ENCODE data around the gene LIPK.

DNA sequence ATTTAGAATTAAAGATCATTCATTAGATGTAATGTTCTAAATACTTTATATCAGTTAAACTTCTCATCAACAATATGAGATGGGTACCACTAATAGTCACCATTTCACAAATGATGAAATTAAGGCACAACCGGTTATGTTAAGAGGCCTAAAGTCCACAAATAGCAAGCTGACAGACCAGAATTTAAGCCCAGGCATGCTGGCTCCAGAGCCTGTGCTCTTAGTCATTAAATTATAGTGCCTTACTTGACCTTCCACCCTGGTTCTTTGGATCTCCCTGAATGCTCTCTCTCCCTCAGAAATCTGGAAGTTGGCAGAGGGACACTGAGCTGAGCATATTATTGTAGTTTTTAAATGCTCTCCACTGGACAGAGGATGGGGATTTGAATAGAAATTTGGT, 57.4 kb downstream of the LIPK start:
- TF ChIP-seq, protein P1, sequence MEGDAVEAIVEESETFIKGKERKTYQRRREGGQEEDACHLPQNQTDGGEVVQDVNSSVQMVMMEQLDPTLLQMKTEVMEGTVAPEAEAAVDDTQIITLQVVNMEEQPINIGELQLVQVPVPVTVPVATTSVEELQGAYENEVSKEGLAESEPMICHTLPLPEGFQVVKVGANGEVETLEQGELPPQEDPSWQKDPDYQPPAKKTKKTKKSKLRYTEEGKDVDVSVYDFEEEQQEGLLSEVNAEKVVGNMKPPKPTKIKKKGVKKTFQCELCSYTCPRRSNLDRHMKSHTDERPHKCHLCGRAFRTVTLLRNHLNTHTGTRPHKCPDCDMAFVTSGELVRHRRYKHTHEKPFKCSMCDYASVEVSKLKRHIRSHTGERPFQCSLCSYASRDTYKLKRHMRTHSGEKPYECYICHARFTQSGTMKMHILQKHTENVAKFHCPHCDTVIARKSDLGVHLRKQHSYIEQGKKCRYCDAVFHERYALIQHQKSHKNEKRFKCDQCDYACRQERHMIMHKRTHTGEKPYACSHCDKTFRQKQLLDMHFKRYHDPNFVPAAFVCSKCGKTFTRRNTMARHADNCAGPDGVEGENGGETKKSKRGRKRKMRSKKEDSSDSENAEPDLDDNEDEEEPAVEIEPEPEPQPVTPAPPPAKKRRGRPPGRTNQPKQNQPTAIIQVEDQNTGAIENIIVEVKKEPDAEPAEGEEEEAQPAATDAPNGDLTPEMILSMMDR (IDR thresholded peaks at IDR 0.05): no peak
- TF ChIP-seq POLR2A (IDR thresholded peaks at IDR 0.05): no peak
